SK-N-SH (cell line): ENCODE measurements around the gene KRTAP16-1. TPM values are rescaled to one million over a fixed set of nuclear protein-coding genes. Genes with fewer than 3 reads are reported as not detected.
A peak's percentile ranks its signal among the peaks of the same experiment; 100 is the strongest.

ENCODE experiments used
- CTCF ChIA-PET: fragments of 300-600, 350-600 bp; formaldehyde crosslinking; extraction: SDS; loops from one replicate; lab custom pipeline; 2021; lab: Yijun Ruan, JAX
- POLR2A ChIA-PET: fragments of 350-600 bp; sonication (Branson Sonifier 250); formaldehyde crosslinking; extraction: SDS; loops from one replicate; lab custom pipeline; 2020; ENCODE audit warnings: antibody characterized with exemption, inconsistent platforms; lab: Yijun Ruan, JAX
- DNase-seq: peaks from one replicate; pipeline ENCODE4 v3.0.0; 2012
- H2AFZ ChIP-seq: fragments of 200-600 bp; sonication (generic); 2 replicates; pipeline ENCODE4 v1.8.1; 2016; ENCODE audit warnings: antibody characterized with exemption, mild to moderate bottlenecking, low read depth
- H3F3A ChIP-seq: fragments of 200-600 bp; sonication (generic); replicated peaks from 2 replicates; pipeline ENCODE3; 2016; ENCODE audit warnings: antibody characterized with exemption, mild to moderate bottlenecking; ENCODE audit not compliant: insufficient read depth
- H3K27ac ChIP-seq, 2 experiments: fragments of 200-500 bp in 1 of 2; fragments of 200-600 bp in 1 of 2; sonication (Bioruptor generic) in 1 of 2; sonication (generic), shearing (Covaris generic) in 1 of 2; 2 replicates each; pipeline versions ENCODE4 v1.5.1 to v1.6.1; 2014 to 2016; ENCODE audit warnings: low read depth in 2 of 2, inconsistent platforms in 1 of 2, low read length in 1 of 2, mild to moderate bottlenecking in 1 of 2, mixed read lengths in 1 of 2
- H3K27me3 ChIP-seq: fragments of 200-600 bp; sonication (generic), shearing (Covaris generic); 2 replicates; pipeline ENCODE4 v1.6.1; 2016; ENCODE audit warnings: mixed run types; ENCODE audit not compliant: insufficient read depth
- H3K36me3 ChIP-seq, 2 experiments: fragments of 200-500 bp in 1 of 2; fragments of 200-600 bp in 1 of 2; sonication (Bioruptor generic) in 1 of 2; sonication (generic) in 1 of 2; replicated peaks in 1 of 2; 2 replicates each; pipeline versions ENCODE3 to v1.5.1; 2014 to 2016; ENCODE audit warnings: low read length in 1 of 2, mild to moderate bottlenecking in 1 of 2; ENCODE audit not compliant: insufficient read depth in 2 of 2, control insufficient read depth in 1 of 2
- H3K4me1 ChIP-seq, 2 experiments: fragments of 200-500 bp in 1 of 2; fragments of 200-600 bp in 1 of 2; sonication (Bioruptor generic) in 1 of 2; sonication (generic), shearing (Covaris generic) in 1 of 2; 2 replicates each; pipeline versions ENCODE4 v1.5.1 to v1.6.1; 2014 to 2016; ENCODE audit warnings: low read depth in 1 of 2, low read length in 1 of 2, mixed run types in 1 of 2; ENCODE audit not compliant: insufficient read depth in 2 of 2, control insufficient read depth in 1 of 2
- H3K4me2 ChIP-seq: fragments of 200-600 bp; sonication (generic), shearing (Covaris generic); 2 replicates; pipeline ENCODE4 v1.6.1; 2017; ENCODE audit warnings: mixed run types
- H3K4me3 ChIP-seq, 2 experiments: fragments of 200-500 bp in 1 of 2; fragments of 200-600 bp in 1 of 2; sonication (Bioruptor generic) in 1 of 2; sonication (generic), shearing (Covaris generic) in 1 of 2; 2 replicates each; pipeline versions ENCODE4 v1.5.1 to v1.8.1; 2014 to 2016; ENCODE audit warnings: low read depth in 2 of 2, inconsistent platforms in 1 of 2, low read length in 1 of 2, mild to moderate bottlenecking in 1 of 2, mixed read lengths in 1 of 2, moderate library complexity in 1 of 2
- H3K79me2 ChIP-seq: fragments of 200-600 bp; sonication (generic); 2 replicates; pipeline ENCODE4 v1.8.1; 2017; ENCODE audit warnings: mild to moderate bottlenecking; ENCODE audit not compliant: insufficient read depth
- H3K9ac ChIP-seq: fragments of 200-600 bp; sonication (generic); 2 replicates; pipeline ENCODE4 v1.6.1; 2017; ENCODE audit warnings: mixed run types
- H3K9me2 ChIP-seq: fragments of 200-600 bp; sonication (generic); 2 replicates; pipeline ENCODE4 v1.6.1; 2017; ENCODE audit warnings: mixed run types
- H3K9me3 ChIP-seq: fragments of 200-600 bp; sonication (generic); 2 replicates; pipeline ENCODE4 v1.6.1; 2017; ENCODE audit warnings: mixed run types, mild to moderate bottlenecking, moderate library complexity
- H4K20me1 ChIP-seq: fragments of 200-600 bp; sonication (generic); 2 replicates; pipeline ENCODE4 v1.6.1; 2017; ENCODE audit warnings: mild to moderate bottlenecking, mixed run types; ENCODE audit not compliant: insufficient read depth
- CHD2 ChIP-seq: fragments of 150-350 bp; IDR thresholded peaks from 2 replicates; pipeline ENCODE4 v1.6.1; 2018; ENCODE audit warnings: low read length; ENCODE audit not compliant: partially characterized antibody
- CTCF ChIP-seq: fragments of 200-600 bp; sonication (generic); IDR thresholded peaks from 2 replicates; pipeline ENCODE4 v1.6.1; 2017; ENCODE audit warnings: antibody characterized with exemption, mild to moderate bottlenecking, moderate library complexity
- ELF1 ChIP-seq: IDR thresholded peaks from 2 replicates; pipeline ENCODE4 v1.4.0; 2012
- GATA2 ChIP-seq: sonication (generic); formaldehyde crosslinking; IDR thresholded peaks from 2 replicates; pipeline ENCODE4 v1.5.0; 2020; ENCODE audit warnings: mild to moderate bottlenecking, missing genetic modification reagents
- JUND ChIP-seq: IDR thresholded peaks from 2 replicates; pipeline ENCODE4 v1.4.0; 2012
- MXI1 ChIP-seq: IDR thresholded peaks from 2 replicates; pipeline ENCODE4 v1.6.1; 2012; ENCODE audit warnings: mild to moderate bottlenecking, low read depth, low read length, improper control_type of control experiment
- NRF1 ChIP-seq: IDR thresholded peaks from 2 replicates; pipeline ENCODE4 v1.6.1; 2012; ENCODE audit warnings: low read depth, mild to moderate bottlenecking, low read length
- PBX3 ChIP-seq: IDR thresholded peaks from 2 replicates; pipeline ENCODE4; 2012
- POLR2AphosphoS5 ChIP-seq: IDR thresholded peaks from 2 replicates; pipeline ENCODE4 v1.6.1; 2012; ENCODE audit warnings: low read depth, low read length
- RAD21 ChIP-seq: IDR thresholded peaks from 2 replicates; pipeline ENCODE4 v1.6.1; 2012; ENCODE audit warnings: mild to moderate bottlenecking, low read length
- RFX5 ChIP-seq: IDR thresholded peaks from 2 replicates; pipeline ENCODE4 v1.6.1; 2012; ENCODE audit warnings: mild to moderate bottlenecking, improper control_type of control experiment, low read length
- SMC3 ChIP-seq: IDR thresholded peaks from 2 replicates; pipeline ENCODE4 v1.6.1; 2012; ENCODE audit warnings: low read depth, low read length, improper control_type of control experiment
- TCF12 ChIP-seq: IDR thresholded peaks from 2 replicates; pipeline ENCODE4 v1.4.0; 2012
- YY1 ChIP-seq: IDR thresholded peaks from 2 replicates; pipeline ENCODE4 v1.4.0; 2012; ENCODE audit warnings: low read depth, mild to moderate bottlenecking
- WGBS: methylation state at CpG from one replicate; pipeline ENCODE4 v1.1.6; 2017; ENCODE audit warnings: low lambda C conversion rate; 5-methylcytosine and 5-hydroxymethylcytosine counted together
- polyA plus RNA-seq, 3 experiments: library from polyadenylated mRNA; depleted of rRNA; stranded (reverse); fragments of >200 nt; gene quantifications; 2 replicates each; pipeline ENCODE4 v1.2.3, GENCODE V29; 2012
- TF ChIP-seq, protein P1 (sequence below): fragments of 150-350 bp; IDR thresholded peaks from 2 replicates; pipeline ENCODE4 v1.6.1; 2017; ENCODE audit warnings: antibody characterized with exemption, low read length, low read depth, borderline replicate concordance

The KRTAP16-1 gene
- polyA plus RNA-seq, 1 of the 3 experiments (the other 2 are of a cell fraction) = not detected

DNA sequence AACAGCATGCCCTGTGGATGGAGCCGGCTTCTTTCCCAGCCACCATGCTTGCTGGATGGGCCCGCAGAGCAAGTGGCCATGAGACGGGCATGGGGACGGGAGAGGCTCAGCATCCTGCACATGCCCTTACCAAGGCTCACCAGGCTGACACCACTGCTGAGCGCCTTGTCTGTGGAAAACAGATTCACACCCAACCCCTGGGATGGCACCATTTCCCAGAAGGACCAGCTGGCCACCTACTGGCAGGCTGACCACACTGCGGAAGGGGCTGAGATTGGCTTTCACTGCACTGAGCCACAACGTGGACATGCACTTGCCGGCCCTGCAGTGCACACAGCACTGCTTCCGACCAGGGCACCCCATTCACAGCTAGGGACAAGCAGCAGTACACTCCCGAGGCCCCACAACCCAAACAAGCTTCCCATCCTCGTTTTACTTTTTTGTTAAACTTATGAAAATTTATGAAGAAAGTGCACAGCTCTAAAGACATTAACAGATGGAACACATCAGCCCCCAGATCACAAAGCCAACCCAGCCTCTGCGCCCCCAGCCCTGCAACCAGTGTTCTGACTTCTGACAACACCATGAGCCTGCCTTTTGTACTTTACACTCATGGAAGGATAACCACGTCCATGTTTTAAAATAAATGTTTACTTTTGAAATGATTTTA is 20.3 kb upstream of the KRTAP16-1 start:
- no peaks in the 10 kb centered on the region for H3K9me3 ChIP-seq
- no peaks in the 10 kb centered on the region for H3K79me2 ChIP-seq
- no peaks in the 10 kb centered on the region for H3K27me3 ChIP-seq
- H3K9ac ChIP-seq = no peak overlapping the region
- H3K36me3 ChIP-seq = no peaks in the 10 kb centered on the region
- H3F3A ChIP-seq = no peaks in the 10 kb centered on the region
- TF ChIP-seq GATA2 (CRISPR knock-in tag) = no peak
- TF ChIP-seq, protein P1, sequence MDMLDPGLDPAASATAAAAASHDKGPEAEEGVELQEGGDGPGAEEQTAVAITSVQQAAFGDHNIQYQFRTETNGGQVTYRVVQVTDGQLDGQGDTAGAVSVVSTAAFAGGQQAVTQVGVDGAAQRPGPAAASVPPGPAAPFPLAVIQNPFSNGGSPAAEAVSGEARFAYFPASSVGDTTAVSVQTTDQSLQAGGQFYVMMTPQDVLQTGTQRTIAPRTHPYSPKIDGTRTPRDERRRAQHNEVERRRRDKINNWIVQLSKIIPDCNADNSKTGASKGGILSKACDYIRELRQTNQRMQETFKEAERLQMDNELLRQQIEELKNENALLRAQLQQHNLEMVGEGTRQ = no peak
- TF ChIP-seq ELF1 = no peak
- TF ChIP-seq SMC3 = peak; percentile 64
- TF ChIP-seq JUND = no peak
- TF ChIP-seq YY1 = no peak
- TF ChIP-seq CTCF = peak; percentile 70
- no peak for TF ChIP-seq PBX3
- TF ChIP-seq RAD21 = peak; percentile 65
- ChIA-PET CTCF (interaction anchor here (0.7 to 2.9 kb wide), 17 partner anchors 8 to 366 kb away, joined by 3 to 28 read pairs (median 4); partner anchors contain the start of genes KRT33B and KRTAP16-1), POLR2A (no interaction called here)
- no peaks in the 10 kb centered on the region for H4K20me1 ChIP-seq
- H3K27ac ChIP-seq = no peak overlapping the region
- no peak overlapping the region for H2AFZ ChIP-seq
- no peak overlapping the region for H3K4me2 ChIP-seq
- no peaks in the 10 kb centered on the region for H3K4me1 ChIP-seq
- 15% methylated on average over 7 of the region's 13 CpGs for WGBS
- no peak overlapping the region for H3K4me3 ChIP-seq
- no peaks in the 10 kb centered on the region for H3K9me2 ChIP-seq
- peak; percentile 70 for DNase-seq

DNA sequence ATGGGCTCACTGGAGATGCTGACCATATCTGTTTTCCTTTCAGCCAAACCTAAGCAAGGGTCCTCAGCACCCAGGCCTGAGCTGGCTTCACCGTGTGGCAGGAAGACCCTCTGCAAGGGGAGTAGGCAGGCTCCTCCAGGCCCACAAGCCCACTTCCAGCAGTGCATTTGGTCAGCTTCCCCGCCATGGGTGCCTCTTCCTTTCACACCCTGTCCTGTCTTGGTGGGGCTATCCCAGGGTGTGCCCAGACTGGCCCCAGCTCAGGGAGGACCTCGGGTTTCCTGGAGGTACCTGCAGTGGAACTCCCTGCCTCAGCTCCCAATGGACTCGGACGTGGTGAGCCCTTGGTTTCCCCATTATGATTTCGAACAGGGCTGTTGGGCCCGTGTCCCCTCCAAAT is 19.1 kb upstream of the KRTAP16-1 start:
- H3K27ac ChIP-seq = no peak overlapping the region
- no peaks in the 10 kb centered on the region for H3K79me2 ChIP-seq
- no peaks in the 10 kb centered on the region for H3F3A ChIP-seq
- H3K27me3 ChIP-seq = no peaks in the 10 kb centered on the region
- H3K4me1 ChIP-seq = no peaks in the 10 kb centered on the region
- H3K9ac ChIP-seq = no peak overlapping the region
- H3K4me3 ChIP-seq = no peak overlapping the region
- TF ChIP-seq CTCF = no peak
- no peak for TF ChIP-seq RFX5
- no peak for TF ChIP-seq NRF1
- TF ChIP-seq POLR2AphosphoS5 = no peak
- no peak for TF ChIP-seq CHD2
- no peak for TF ChIP-seq YY1
- TF ChIP-seq MXI1 = no peak
- no peak for TF ChIP-seq SMC3
- TF ChIP-seq JUND = no peak
- TF ChIP-seq TCF12 = no peak
- H2AFZ ChIP-seq = no peak overlapping the region
- H3K9me3 ChIP-seq = no peaks in the 10 kb centered on the region
- CTCF ChIA-PET = interaction anchor here (0.8 to 2.9 kb wide), 5 partner anchors 221 to 365 kb away, joined by 3 to 28 read pairs (median 4); no protein-coding TSS in a partner anchor
- WGBS = 80% methylated on average over 1 of the region's 7 CpGs
- no peaks in the 10 kb centered on the region for H4K20me1 ChIP-seq
- POLR2A ChIA-PET = no interaction called here
- DNase-seq = no peak
- H3K36me3 ChIP-seq = no peaks in the 10 kb centered on the region
- H3K9me2 ChIP-seq = no peaks in the 10 kb centered on the region
- no peak overlapping the region for H3K4me2 ChIP-seq
